Stimulated activated CD4-positive, alpha-beta T cell treated with anti-CD3 and anti-CD28 coated beads, Interleukin-1b, Interleukin-23, amount 100 ng/mL, for 1 hour (primary cell): ENCODE data around the gene NR5A1.

Experiments
- DNase-seq, 2 donors: peaks; one replicate each; pipeline ENCODE4 v3.0.0-alpha.2; 2020; ENCODE audit warnings: low read depth in 2 of 2

NR5A1 gene

GRCh38 chr9:124514125-124514524 lies 6.9 kb upstream of the NR5A1 start:
- no peak for DNase-seq

- DNase-seq: no peak
Observed at GRCh38 chr9:124513376-124513994, 6.3 kb upstream of the NR5A1 start.

GRCh38 chr9:124512806-124513204 lies 5.6 kb upstream of the NR5A1 start:
- no peak for DNase-seq

- DNase-seq: no peak
Observed at GRCh38 chr9:124511891-124512805, 4.9 kb upstream of the NR5A1 start.

- DNase-seq: no peak
Observed at GRCh38 chr9:124511426-124511840, 4.2 kb upstream of the NR5A1 start.

- no peak for DNase-seq
Observed at GRCh38 chr9:124510650-124511425, 3.6 kb upstream of the NR5A1 start.

- DNase-seq: no peak
Observed at GRCh38 chr9:124507880-124508423, 753 bp upstream of the NR5A1 start.

- no peak for DNase-seq
Observed at GRCh38 chr9:124506433-124506832, 766 bp downstream of the NR5A1 start.

GRCh38 chr9:124505901-124506346 lies 1.3 kb downstream of the NR5A1 start:
- DNase-seq: no peak

- no peak for DNase-seq
Observed at GRCh38 chr9:124505006-124505900, 1.9 kb downstream of the NR5A1 start.

- DNase-seq: no peak
Observed at GRCh38 chr9:124504530-124505005, 2.6 kb downstream of the NR5A1 start.

- no peak for DNase-seq
Observed at GRCh38 chr9:124503713-124504529, 3.3 kb downstream of the NR5A1 start.

- DNase-seq: no peak
Observed at GRCh38 chr9:124502711-124503702, 4.2 kb downstream of the NR5A1 start.

GRCh38 chr9:124501771-124502320 lies 5.4 kb downstream of the NR5A1 start:
- DNase-seq: no peak

GRCh38 chr9:124500796-124501611 lies 6.2 kb downstream of the NR5A1 start:
- DNase-seq: no peak

GRCh38 chr9:124500028-124500795 lies 7.0 kb downstream of the NR5A1 start:
- DNase-seq: no peak

- no peak for DNase-seq
Observed at GRCh38 chr9:124499216-124499615, 8.0 kb downstream of the NR5A1 start.
